Cerebellar cortex (tissue), 1 donor: ENCODE data around the gene CCL26.

Experiments
- DNase-seq: peaks from one replicate; pipeline ENCODE4 v3.0.0-alpha.2; 2015; ENCODE audit warnings: low spot score

The CCL26 gene

GRCh38 chr7:75772081-75773077 lies at the start of gene CCL26:
Gene CCL26, minus strand, starts transcription at chr7:75772211. Its CDS starts 35 bp downstream, at chr7:75772176.
- no peak for DNase-seq

- no peak for DNase-seq
Measured at GRCh38 chr7:75820688-75821087, 48.7 kb upstream of the CCL26 start.

- no peak for DNase-seq
Measured at GRCh38 chr7:75819711-75820110, 47.7 kb upstream of the CCL26 start.

GRCh38 chr7:75818472-75818871 lies 46.5 kb upstream of the CCL26 start:
- DNase-seq = no peak

GRCh38 chr7:75817116-75817515 lies 45.1 kb upstream of the CCL26 start:
- DNase-seq = no peak

GRCh38 chr7:75815418-75816064 lies 43.5 kb upstream of the CCL26 start:
- DNase-seq = no peak

- no peak for DNase-seq
Measured at GRCh38 chr7:75814407-75814947, 42.5 kb upstream of the CCL26 start.

GRCh38 chr7:75813781-75814236 lies 41.8 kb upstream of the CCL26 start, which contains the start of gene CCL24:
Gene CCL24, minus strand, starts transcription at chr7:75813806. Its CDS starts 91 bp downstream, at chr7:75813715.
- DNase-seq = no peak

GRCh38 chr7:75813084-75813483 lies 41.1 kb upstream of the CCL26 start:
- DNase-seq = no peak

GRCh38 chr7:75811894-75812678 lies 40.1 kb upstream of the CCL26 start:
- DNase-seq = no peak

GRCh38 chr7:75809396-75809795 lies 37.4 kb upstream of the CCL26 start:
- no peak for DNase-seq

- DNase-seq = no peak
Measured at GRCh38 chr7:75808106-75808505, 36.1 kb upstream of the CCL26 start.

- DNase-seq = no peak
Measured at GRCh38 chr7:75807452-75807851, 35.4 kb upstream of the CCL26 start.

GRCh38 chr7:75806560-75807307 lies 34.7 kb upstream of the CCL26 start:
- no peak for DNase-seq

- DNase-seq = no peak
Measured at GRCh38 chr7:75804705-75805104, 32.7 kb upstream of the CCL26 start.

GRCh38 chr7:75804004-75804403 lies 32.0 kb upstream of the CCL26 start:
- DNase-seq = no peak

GRCh38 chr7:75802552-75802821 lies 30.5 kb upstream of the CCL26 start:
- DNase-seq = no peak

GRCh38 chr7:75798770-75799169 lies 26.8 kb upstream of the CCL26 start:
- no peak for DNase-seq

GRCh38 chr7:75796420-75796819 lies 24.4 kb upstream of the CCL26 start:
- DNase-seq = no peak

GRCh38 chr7:75795831-75796285 lies 23.8 kb upstream of the CCL26 start:
- DNase-seq = no peak

GRCh38 chr7:75793676-75794075 lies 21.7 kb upstream of the CCL26 start:
- DNase-seq = no peak
